ENCODE data around the gene SLC12A4. TPM values are rescaled to one million over a fixed set of nuclear protein-coding genes. Genes with fewer than 3 reads are reported as not detected.

The SLC12A4 gene
- 105 and 150 TPM in 2 replicates for total RNA-seq

GRCh38 chr16:67968400-67969253, at the start of gene SLC12A4:
TSS of gene SLC12A4 (minus strand) at chr16:67968637. CDS start at chr16:67968553, 84 bp downstream.

DNA sequence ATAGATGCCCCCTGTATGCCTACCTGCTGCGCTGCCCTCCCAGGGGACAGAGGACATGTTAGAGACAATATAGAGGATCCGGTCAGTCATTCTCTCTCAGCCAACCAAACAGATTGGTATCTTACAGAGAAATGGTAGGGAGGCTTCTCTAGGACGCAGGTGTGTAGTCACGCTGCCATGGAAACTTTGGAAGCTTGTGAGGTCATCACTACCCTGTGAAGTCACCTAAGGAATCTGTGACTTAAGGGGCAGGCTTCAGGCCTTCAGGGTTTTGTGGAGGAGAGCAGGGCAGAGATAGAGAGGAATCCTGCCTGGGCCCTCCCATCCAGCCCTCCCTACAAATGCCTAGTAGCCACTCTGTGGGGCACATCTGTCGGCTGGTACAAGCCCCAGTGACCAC, 47.2 kb upstream of the SLC12A4 start, which contains the start of gene DPEP2NB:
Gene DPEP2NB (minus strand): TSS at position 231 of the 400 bp plus-strand sequence. CDS start 141 bp downstream, at position 90.

GRCh38 chr16:67998779-67999688, 30.6 kb upstream of the SLC12A4 start, which contains the start of gene DPEP2:
TSS of gene DPEP2 (minus strand) at chr16:67999484. CDS start at chr16:67993212, 6,272 bp downstream.

DNA sequence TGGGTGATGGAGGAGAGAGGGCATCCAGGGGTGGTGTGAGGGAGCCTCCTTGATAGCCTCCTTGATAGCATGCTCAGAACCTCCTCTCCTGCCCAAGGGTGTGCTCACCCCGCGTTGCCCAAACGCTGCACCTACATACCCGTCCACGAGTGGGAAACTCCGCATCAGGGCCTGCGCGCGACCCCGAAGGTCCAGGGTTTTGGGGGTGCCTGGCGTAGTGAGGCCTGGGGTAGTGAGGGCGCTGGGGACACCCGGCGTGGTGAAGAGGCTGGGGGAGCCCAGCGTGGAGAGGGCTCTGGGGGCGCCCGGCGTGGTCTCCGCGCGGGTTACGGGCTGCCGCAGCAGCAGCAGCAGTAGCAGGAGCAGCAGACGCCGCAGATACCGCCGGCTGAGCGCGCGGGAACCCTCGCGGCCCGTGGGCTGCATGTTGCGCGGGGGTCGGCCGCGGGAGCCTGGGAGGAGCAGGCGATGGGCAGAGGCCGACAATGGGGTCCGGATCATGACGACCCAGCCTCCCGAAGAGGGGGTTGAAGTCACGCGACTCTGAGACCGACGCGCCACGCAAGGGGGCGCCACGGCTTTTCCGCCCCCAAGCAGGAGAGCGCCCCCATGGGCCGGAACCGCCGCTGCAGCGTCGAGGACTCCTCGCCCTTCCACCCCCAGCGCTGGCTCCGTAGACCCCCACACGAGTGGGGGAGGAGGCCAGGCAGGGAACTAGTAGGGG, 11.7 kb upstream of the SLC12A4 start, which contains the start of gene DPEP3:
Gene DPEP3 (minus strand): TSS at position 545 of the 724 bp plus-strand sequence. CDS start 119 bp downstream, at position 426.

DNA sequence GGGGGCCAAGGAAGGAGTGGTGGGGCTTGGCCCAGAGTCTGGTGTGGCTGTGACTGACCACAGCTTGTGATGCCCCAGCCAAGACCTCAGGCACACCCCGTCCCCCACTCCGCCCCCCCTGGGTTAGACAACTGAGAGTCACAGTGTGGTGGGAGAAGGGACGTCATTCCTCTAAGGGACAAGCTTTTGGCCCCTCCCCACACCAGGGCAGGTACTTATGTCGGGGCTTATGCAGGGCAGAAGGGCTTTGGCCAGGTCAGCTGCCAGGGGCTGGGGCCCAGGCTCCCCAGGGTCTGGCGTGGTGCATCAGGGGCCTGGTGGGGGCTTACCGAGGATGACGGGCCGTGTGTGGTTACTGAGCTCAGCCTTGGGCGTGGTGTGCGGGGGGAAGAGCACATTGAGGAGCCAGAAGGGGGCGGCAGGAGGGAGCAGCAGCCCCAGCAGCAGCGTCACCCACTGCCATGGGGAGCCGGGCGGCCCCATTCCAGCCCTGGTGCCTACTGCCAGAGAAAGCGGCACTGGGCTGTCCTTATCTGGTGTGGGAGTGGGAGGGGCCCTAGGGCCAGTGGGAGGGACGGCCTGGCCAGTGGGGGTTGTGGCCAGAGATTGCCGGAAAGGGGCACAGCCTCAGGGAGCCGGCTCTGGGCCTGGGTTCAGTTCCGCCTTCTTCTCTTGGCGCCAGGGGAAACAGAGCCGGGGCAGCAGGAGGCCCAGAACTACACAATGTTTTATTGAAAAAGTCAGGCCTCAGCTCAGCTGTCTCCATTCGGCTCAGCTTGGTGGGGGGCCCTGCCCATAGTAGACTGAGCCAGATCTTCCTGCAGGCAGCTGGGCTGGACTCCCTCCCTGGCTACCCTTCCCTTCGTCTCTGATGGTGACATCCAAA, 24.6 kb downstream of the SLC12A4 start, which contains the start of gene LCAT:
Gene LCAT (minus strand): TSS at position 502 of the 886 bp plus-strand sequence. CDS start 19 bp downstream, at position 483.

GRCh38 chr16:67936124-67936879, 32.1 kb downstream of the SLC12A4 start, which contains the start of gene PSMB10:
TSS of gene PSMB10 (minus strand) at chr16:67936850. CDS start at chr16:67936749, 101 bp downstream.

DNA sequence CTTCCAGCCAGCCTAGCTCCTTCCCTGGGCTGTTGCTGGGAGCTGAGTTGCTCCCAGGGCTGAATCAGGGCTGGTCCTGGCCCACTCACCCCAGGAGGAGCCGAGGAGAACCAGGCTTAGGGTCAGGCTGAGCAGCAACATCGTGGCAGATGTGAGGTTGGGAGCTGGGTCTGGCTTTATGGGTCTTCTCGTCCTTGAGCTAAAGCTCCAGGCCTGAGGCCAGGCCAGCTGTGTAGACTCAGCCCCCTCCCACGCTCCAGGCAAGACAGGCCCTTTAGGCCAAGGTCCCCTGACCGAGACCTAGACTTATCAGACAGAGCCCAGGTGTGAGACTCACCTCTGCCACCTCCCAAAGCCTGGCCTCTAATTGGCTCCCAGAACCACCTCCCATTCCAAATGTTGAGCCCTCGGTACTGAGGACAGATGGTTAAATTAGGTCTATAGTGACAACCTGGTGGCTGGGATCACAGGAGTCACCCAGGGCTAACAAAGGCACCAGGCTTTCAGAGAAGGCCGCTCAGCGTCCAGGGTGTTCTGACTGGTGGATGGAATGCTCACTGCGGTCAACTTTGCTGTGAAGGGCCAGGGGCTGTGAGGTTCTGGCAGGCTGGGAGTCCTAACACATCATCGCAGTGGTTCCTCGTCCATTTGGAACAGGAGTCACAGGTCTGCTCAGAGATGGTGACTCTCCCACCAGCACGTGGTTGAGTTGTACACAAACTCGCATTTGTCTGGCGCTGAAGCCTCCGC, 36.5 kb downstream of the SLC12A4 start, which contains the start of gene CTRL:
Gene CTRL (minus strand): TSS at position 151 of the 750 bp plus-strand sequence. CDS start 10 bp downstream, at position 141.

Other genes starting within 250 kb of the SLC12A4 start
- gene GFOD2, start 249.3 kb downstream of the SLC12A4 start, total RNA-seq, result 9.1 and 13.9 TPM in 2 replicates
- 3.1 and 4.3 TPM in 2 replicates for gene RANBP10, start 162.1 kb downstream of the SLC12A4 start, total RNA-seq
- gene TSNAXIP1, start 161.7 kb downstream of the SLC12A4 start, total RNA-seq, result 0.57 and 1.2 TPM in 2 replicates
- 22.3 and 31.9 TPM in 2 replicates for gene THAP11, start 126.3 kb downstream of the SLC12A4 start, total RNA-seq
- gene NUTF2, start 121.7 kb downstream of the SLC12A4 start, total RNA-seq, result 94.4 and 101 TPM in 2 replicates
- gene CENPT, start 120.9 kb downstream of the SLC12A4 start, total RNA-seq, result 13.5 and 15.4 TPM in 2 replicates
- 39.3 and 43.6 TPM in 2 replicates for gene EDC4, start 95.6 kb downstream of the SLC12A4 start, total RNA-seq
- 0.14 TPM in 1 of 2 replicates, not detected in the other for gene NRN1L, start 83.8 kb downstream of the SLC12A4 start, total RNA-seq
- 8.7 and 14.7 TPM in 2 replicates for gene PSKH1, start 75.4 kb downstream of the SLC12A4 start, total RNA-seq
- 0.74 and 0.85 TPM in 2 replicates for gene CTRL, start 36.8 kb downstream of the SLC12A4 start, total RNA-seq
- gene PSMB10, start 31.8 kb downstream of the SLC12A4 start, total RNA-seq, result 61.4 and 82.1 TPM in 2 replicates
- 3.6 and 6.1 TPM in 2 replicates for gene LCAT, start 24.5 kb downstream of the SLC12A4 start, total RNA-seq
- not detected in 2 replicates for gene DPEP3, start 11.9 kb upstream of the SLC12A4 start, total RNA-seq
- not detected in 2 replicates for gene DPEP2, start 30.8 kb upstream of the SLC12A4 start, total RNA-seq
- gene DPEP2NB, start 47.3 kb upstream of the SLC12A4 start, total RNA-seq, result not detected in 2 replicates
- gene DDX28, start 54.6 kb upstream of the SLC12A4 start, total RNA-seq, result 7.8 and 10.3 TPM in 2 replicates
- gene DUS2, start 54.6 kb upstream of the SLC12A4 start, total RNA-seq, result 10.8 and 12.5 TPM in 2 replicates
- gene NFATC3, start 116.7 kb upstream of the SLC12A4 start, total RNA-seq, result 6.7 and 8.3 TPM in 2 replicates

All from smooth muscle cell of bladder (primary cell).